T47D (cell line): ENCODE measurements around the gene PDZRN4.
"Not testable (repeated sequence)": the region's sequence is repeated elsewhere in the genome, so short reads cannot be mapped to it uniquely, and the experiment has no call there.

Experiments
- DNase-seq, 2 experiments: peaks; one replicate each; pipeline versions ENCODE4 v3.0.0 to v3.0.0-alpha.2; 2011 to 2012; ENCODE audit warnings: low read depth in 1 of 2, low spot score in 1 of 2
- JUND ChIP-seq: IDR thresholded peaks from 2 replicates; pipeline ENCODE4 v1.6.1; 2012; ENCODE audit warnings: low read depth
- in situ Hi-C: cut with HindIII; loops from 2 replicates; pipeline ENCODE4 v1.10.0; 2016; ENCODE audit warnings: low sequenced_read_pairs, low pct_unique_long_range_greater_than_20kb

PDZRN4 gene

DNA sequence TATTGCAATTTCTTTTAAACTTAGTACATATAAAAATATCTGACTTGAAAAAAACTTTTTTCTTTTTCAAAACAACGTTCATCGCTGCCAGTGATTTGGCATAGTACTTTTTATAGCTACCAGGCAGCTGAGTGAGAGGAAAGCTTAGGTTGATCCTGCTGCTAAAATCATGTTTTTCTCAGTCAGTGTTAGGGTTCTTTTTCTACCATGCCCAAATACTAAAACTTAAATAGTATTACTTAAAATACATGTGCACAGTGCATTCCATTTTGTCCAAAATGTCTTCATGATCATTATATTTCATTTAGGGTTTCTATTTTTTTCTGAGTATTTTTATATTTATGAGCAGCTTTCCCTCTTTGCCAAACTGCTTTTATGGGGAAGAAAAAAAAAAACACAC, 123.8 kb downstream of the PDZRN4 start:
- no peak for TF ChIP-seq JUND
- in situ Hi-C loops = no loop called here

DNA sequence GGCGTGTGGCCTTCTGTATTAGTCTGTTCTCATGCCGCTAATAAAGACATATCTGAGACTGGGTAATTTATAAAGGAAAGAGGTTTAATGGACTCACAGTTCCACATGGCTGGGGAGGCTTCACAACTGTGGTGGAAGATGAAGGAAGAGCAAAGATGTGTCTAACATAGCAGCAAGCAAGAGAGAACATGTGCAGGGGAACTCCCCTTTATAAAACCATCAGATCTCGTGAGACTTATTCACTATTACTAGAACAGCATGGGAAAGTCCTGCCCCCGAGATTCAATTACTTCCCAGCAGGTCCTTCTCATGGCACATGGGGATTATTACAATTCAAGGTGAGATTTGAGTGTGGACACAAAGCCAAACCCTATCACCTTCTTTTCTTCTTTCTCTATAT, 124.3 kb downstream of the PDZRN4 start:
- in situ Hi-C loops, DNase-seq: not testable (repeated sequence)

More for the DNA sequence above, 123.8 kb downstream of the PDZRN4 start:
- DNase-seq = no peak

DNA sequence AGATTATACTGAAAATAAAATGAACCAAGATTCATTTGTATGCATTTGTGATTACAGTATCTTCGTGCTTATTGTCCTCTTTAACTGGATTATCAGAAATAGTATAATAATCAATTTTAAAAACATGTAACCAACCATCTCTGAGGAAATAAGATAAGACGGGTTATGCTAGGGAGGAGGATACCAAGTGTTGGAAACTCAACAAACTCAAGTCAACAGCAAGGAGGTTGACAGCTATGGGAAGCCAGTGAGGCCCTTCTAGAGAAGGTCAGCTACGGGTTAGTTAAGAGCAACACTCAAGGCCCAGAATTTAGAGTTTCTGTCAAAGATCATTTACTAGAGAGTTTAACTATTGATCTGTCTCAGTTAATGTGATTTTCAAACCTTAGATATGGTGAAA, 137.2 kb downstream of the PDZRN4 start:
- DNase-seq = no peak
- in situ Hi-C loops = no loop called here
- no peak for TF ChIP-seq JUND

DNA sequence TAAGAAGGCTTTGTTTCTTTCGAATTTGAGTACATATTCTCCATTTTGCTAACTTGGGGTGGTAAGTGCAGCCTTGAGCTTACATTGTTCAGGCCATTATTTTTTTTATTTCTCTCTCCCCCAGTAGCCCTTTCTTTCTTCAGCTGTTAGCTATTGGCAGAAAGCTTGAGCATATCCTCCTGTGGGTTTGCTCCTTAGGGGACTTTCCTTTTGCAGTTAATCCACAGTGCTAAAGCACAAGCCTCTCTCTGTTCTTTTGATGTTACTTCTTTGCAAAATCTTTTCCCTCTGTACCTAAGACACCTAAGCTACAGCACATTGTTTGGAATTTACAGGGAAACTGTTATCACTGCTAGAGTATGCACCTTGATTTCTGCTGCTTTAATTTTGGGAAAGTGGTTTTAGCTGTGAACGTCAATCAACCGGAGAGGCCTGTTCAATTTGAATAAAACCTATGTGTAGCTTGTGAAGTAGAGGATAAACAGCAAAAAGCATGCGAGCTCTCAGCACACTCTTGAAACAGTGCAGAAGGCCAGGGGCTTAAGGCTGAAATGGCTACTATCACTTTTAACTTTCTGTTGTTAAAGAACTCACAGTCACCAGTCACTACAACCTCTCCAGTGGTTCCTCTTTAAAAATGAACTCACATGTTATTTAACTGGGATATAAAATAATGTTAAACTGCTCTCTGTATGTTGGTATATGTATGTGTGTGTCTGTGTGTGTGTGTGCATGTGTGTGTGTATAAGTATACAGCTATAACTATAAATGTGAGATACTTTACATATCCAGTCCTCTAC, 139.2 kb downstream of the PDZRN4 start:
- TF ChIP-seq JUND = no peak
- in situ Hi-C loops = no loop called here
- DNase-seq = no peak

DNA sequence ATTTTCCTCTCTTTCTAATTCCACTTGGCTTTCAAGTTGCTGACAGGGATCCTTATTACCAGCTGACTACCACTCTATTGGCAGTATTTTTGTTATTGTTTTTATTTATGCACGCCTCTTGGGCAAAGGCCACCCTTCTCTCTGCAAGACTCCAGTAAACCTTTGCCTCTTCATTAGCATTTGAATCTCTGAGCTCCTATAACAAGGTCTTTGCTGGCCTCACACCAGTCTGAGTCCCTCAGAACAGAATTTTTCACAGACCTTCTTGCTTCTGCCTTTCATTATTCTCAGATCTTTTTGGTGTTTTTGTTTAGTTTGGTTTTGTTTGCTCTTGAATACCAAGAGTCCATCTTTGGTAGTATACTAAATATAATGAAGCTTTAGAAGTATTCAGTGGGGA, 145.9 kb downstream of the PDZRN4 start:
- no peak for TF ChIP-seq JUND
- in situ Hi-C loops = no loop called here
- DNase-seq = no peak

DNA sequence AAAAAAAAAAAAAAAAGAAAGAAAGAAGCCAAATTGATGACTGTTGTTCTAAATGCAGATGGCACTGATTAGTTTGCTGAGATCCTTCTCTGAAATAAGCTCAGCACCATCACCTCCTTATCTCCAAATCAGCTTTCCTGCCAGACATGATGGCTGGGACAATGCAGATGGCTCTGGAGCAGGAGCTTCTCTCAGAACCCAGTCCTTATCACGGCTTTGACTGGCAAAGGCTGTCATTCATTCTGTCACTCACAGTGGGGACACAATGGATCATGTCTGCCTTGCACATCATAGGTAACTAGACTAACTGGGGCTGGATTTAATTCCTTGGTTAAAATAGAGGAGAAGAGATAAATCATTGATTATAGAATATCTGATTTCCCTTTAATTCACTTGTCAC, 146.3 kb downstream of the PDZRN4 start:
- TF ChIP-seq JUND = no peak
- DNase-seq = no peak
- in situ Hi-C loops = no loop called here

DNA sequence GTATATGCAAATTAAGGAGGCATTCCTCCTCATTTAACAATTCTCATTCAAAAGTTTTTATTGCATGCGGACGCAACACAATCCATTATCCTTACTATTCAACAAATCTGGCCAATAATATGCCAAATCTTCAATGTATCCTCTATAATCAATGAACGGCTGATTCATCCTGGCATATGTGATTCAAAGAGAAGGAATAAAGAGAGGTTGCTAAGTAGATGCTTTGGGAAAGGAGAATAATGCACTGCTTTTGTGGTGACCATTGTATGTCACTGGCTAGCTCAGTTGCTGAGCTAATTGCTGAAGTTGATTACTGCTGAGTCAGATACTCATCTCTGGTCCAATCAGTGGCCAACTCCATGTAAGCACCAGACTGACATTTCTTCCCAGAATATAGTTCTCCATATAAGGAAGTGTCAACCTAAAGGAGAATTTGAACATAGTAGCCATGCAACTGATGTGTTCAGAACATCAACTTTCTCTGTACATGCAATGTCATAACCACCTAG, 148.0 kb downstream of the PDZRN4 start:
- in situ Hi-C loops = no loop called here
- TF ChIP-seq JUND = no peak
- DNase-seq = no peak

DNA sequence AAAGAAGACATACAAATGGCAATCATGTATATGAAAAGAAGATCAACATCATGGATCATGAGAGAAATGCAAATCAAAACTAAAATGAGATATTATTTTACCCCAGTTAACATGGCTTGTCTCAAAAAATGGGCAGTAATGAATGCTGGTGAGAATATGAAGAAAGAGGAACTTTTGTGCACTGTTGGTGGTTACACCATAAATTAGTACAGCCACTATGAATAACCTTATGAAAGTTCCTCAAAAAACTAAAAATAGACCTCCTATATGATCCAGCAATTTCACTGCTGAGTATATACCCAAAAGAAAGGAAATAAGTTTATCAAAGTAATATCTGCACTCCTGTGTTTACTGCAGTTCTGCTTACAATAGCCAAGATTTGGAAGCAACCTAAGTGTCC, 151.7 kb downstream of the PDZRN4 start:
- no peak for TF ChIP-seq JUND
- in situ Hi-C loops = no loop called here
- no peak for DNase-seq

DNA sequence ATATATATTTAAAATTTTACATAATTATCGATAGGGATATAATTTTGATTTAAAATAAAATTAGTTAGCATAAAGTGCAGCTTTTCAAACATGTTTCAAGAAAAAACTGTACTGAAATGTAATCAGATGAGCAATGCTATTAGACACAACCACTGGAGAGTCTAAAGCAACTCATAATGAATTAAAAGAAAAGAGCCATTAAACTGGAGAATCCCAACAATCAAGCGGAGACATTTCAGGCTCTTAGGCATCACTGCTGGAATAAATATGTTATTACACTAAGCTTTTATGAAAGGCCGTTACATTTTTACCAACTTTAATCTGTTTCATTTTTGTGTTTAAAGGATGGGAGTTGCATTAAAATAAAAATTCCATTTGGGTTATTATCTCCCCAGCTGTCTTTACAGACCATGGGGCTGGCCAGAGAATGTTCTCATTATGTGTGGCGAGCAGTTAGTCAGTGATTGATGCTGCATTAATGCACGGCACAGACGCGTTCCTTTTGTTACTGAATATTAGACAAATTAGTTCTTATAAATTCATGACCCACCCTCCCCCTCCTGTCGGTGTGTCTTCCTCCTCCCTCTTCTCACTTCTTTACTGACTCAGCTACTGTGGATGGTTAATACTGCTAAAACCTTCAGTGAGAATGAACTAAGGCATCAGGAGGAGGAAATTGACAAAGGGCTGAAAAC, 156.8 kb downstream of the PDZRN4 start:
- in situ Hi-C loops = no loop called here
- no peak for DNase-seq
- no peak for TF ChIP-seq JUND

DNA sequence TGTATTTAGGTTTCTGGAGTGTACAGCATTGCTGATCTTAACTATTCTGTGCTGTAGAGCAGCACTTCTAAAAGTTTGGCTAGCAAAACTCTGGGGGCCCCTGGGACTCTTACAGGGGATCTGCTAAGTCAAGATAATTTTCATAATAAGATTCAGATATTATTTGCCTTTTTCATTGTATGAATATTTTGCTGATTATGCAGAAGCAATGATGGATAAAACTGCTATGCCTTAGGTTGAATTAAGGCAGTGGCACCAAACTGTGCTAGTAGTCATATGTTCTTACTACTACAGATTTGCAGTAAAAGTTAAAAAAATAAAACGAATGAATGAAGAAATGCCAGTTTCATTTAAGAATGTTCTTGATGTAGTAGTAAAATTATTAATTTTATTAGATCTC, 160.1 kb downstream of the PDZRN4 start:
- no peak for DNase-seq
- no peak for TF ChIP-seq JUND
- in situ Hi-C loops = no loop called here

DNA sequence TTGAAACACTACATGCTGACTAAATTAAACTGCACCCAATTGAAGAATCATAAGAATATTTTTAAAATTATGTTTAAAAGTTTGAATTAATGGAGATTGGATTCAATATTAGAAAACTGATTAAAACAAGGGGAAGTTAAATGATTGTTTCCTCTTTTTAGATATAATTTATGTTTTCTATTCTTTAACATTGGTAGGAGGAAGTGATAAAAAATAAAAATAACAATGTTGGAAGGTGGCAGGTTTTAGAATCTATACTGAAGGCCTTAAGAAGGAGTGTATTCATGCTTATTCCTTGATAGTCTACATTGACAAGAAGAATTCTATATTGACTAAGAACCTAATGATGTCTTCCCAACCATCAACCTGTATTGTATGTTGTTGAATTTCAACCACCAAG, 168.1 kb downstream of the PDZRN4 start:
- no peak for DNase-seq
- TF ChIP-seq JUND = no peak
- in situ Hi-C loops = no loop called here

DNA sequence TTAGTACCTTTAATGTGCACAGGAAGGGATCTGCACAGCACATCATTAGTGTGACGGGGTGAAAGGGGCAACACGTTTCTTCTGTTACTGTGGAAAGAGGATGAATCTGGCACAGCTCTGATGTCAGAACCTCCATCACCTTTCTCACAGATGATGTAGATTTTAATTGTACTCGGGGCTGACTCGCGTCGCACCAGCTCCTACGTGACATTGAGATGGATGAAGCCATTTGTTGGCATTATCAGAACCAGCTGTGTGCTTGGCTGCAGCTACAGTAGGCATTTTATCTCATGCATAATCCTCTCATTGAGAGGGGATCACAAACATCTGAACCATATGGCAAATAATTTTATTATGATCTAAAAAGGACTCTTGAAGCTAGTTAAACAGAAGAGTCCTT, 173.6 kb downstream of the PDZRN4 start:
- no peak for DNase-seq
- TF ChIP-seq JUND = no peak
- in situ Hi-C loops = no loop called here

DNA sequence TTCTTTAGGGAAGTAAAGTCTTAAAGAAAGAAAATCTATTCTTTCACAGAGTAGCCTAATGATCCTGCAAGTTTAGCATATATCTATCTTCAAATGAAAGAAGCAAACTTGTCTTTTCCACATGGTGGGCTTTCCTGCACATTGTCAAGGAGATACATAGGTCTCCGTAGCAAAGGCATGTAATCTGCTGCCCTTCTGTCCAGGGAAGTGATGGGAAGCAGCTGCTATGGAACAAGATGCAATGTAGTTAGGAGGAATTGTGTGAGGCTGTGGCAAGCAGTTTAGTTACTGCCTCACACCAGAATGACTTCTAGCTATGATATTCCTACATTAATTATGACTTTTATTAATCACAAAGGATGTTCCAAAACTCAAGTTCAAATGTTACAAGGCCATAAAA, 174.4 kb downstream of the PDZRN4 start:
- TF ChIP-seq JUND = no peak
- in situ Hi-C loops = no loop called here
- DNase-seq = no peak
